Esophagus muscularis mucosa (tissue), 3 donors: Measurements from ENCODE around the gene HIBADH.

Experiments used
- CTCF ChIP-seq, 3 experiments: fragments of 200-600 bp in 2 of 3; fragments of 450-650 bp in 1 of 3; sonication (generic) in 2 of 3; IDR thresholded peaks; one replicate each; pipeline ENCODE4 v1.5.1; 2017 to 2019; ENCODE audit warnings: antibody characterized with exemption in 3 of 3, mild to moderate bottlenecking in 2 of 3, moderate library complexity in 1 of 3
- POLR2AphosphoS5 ChIP-seq, 2 donors: sonication (generic); formaldehyde crosslinking; IDR thresholded peaks; one replicate each; pipeline ENCODE4 v1.6.1; 2017; ENCODE audit warnings: antibody characterized with exemption in 2 of 2

DNA sequence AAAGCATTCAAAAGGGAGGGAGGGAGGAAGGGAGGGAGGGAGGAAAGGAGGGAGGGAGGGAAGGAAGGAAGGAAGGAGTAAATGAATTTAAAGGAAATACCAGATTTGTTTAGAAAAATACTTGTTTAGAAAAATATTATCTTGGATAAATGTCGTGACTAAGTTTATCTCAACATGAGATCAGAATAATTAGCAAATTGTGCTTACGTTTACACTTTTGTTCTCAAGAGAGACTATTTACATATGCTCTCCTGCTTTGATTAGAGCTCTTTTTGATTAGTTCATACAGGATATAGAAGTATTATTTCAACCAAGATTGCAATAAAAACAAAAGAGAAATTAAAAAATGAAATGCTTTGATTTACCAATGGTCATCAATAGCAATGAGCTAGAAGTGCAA, 186.2 kb downstream of the HIBADH start:
- no peak for TF ChIP-seq CTCF (IDR thresholded peaks at IDR 0.05)
- no peak for TF ChIP-seq POLR2AphosphoS5 (IDR thresholded peaks at IDR 0.05)
